HepG2 (cell line): ENCODE results near the gene TPX2. TPM values are rescaled to one million over a fixed set of nuclear protein-coding genes. Genes with fewer than 3 reads are reported as not detected.

Experiments
- AGO2 ChIP-seq: fragments of 200-400 bp; formaldehyde crosslinking; optimal IDR thresholded peaks from 2 replicates; pipeline ENCODE3; 2017; ENCODE audit warnings: mild to moderate bottlenecking, low read depth, low read length, moderate library complexity
- CBX1 ChIP-seq: IDR thresholded peaks from one replicate; pipeline ENCODE4 v1.6.1; 2016; ENCODE audit warnings: antibody characterized with exemption, low read depth
- CCDC6 ChIP-seq: sonication (generic); formaldehyde crosslinking; IDR thresholded peaks from 2 replicates; pipeline ENCODE4 v1.8.1; 2022; ENCODE audit warnings: mild to moderate bottlenecking, missing genetic modification reagents, moderate library complexity
- FOXA1 ChIP-seq, 2 experiments: fragments of 450-650 bp in 1 of 2; sonication (generic) in 1 of 2; formaldehyde crosslinking in 1 of 2; IDR thresholded peaks; 2 replicates each; pipeline versions ENCODE4 v1.4.0 to v1.6.1; 2016 to 2020; ENCODE audit warnings: missing genetic modification reagents in 1 of 2
- KLF12 ChIP-seq: sonication (generic); formaldehyde crosslinking; IDR thresholded peaks from 2 replicates; pipeline ENCODE4 v1.4.0; 2020; ENCODE audit warnings: missing genetic modification reagents, borderline replicate concordance
- MEIS1 ChIP-seq: sonication (generic); formaldehyde crosslinking; IDR thresholded peaks from 2 replicates; pipeline ENCODE4 v1.9.0; 2021; ENCODE audit warnings: mild to moderate bottlenecking, missing genetic modification reagents, moderate library complexity, borderline replicate concordance
- MXI1 ChIP-seq: IDR thresholded peaks from 3 replicates; pipeline ENCODE4 v1.6.1; 2012; ENCODE audit warnings: low read depth, low read length, inconsistent platforms, borderline replicate concordance
- NFE2L1 ChIP-seq: sonication (generic); formaldehyde crosslinking; IDR thresholded peaks from 2 replicates; pipeline ENCODE4 v1.4.0; 2020; ENCODE audit warnings: missing genetic modification reagents, mild to moderate bottlenecking, borderline replicate concordance
- NR2F1 ChIP-seq, 2 experiments: fragments of 450-650 bp in 1 of 2; formaldehyde crosslinking in 1 of 2; IDR thresholded peaks; 2 replicates each; pipeline versions ENCODE4 v1.5.0 to v1.6.1; 2016 to 2020; ENCODE audit warnings: mild to moderate bottlenecking in 1 of 2, missing compliant biosample characterization in 1 of 2, missing genetic modification reagents in 1 of 2, moderate library complexity in 1 of 2
- RBFOX2 ChIP-seq: fragments of 200-400 bp; formaldehyde crosslinking; IDR thresholded peaks from 2 replicates; pipeline ENCODE4 v1.6.1; 2017; ENCODE audit warnings: low read depth, mild to moderate bottlenecking, low read length
- ZNF260 ChIP-seq: sonication (generic); formaldehyde crosslinking; IDR thresholded peaks from 2 replicates; pipeline ENCODE4 v1.4.0; 2020; ENCODE audit warnings: missing genetic modification reagents, low read depth, mild to moderate bottlenecking, borderline replicate concordance
- ZNF564 ChIP-seq: sonication (generic); formaldehyde crosslinking; IDR thresholded peaks from 2 replicates; pipeline ENCODE4 v1.8.1; 2023; ENCODE audit warnings: mild to moderate bottlenecking, missing genetic modification reagents
- polyA plus RNA-seq, 8 experiments: library from polyadenylated mRNA; depleted of rRNA in 3 of 8; stranded (reverse) in 7 of 8; unstranded in 1 of 8; fragments of >200 nt; fragmentation: Illumina TruSeq in 4 of 8; extraction: Trizol in 4 of 8; gene quantifications; 2 replicates each; pipeline versions ENCODE4 v1.2.1 to v1.2.3, GENCODE V29; 2011 to 2016; ENCODE audit warnings: low read depth in 4 of 8, missing spikeins in 1 of 8, mixed read lengths in 1 of 8; ENCODE audit not compliant: insufficient read depth in 1 of 8
- total RNA-seq, 5 experiments: library from RNA; depleted of rRNA; stranded (reverse); fragments of >200 nt; fragmentation: Illumina TruSeq; extraction: Trizol; gene quantifications; 2 replicates each; pipeline ENCODE4 v1.2.3, GENCODE V29; 2016; ENCODE audit warnings: low read depth in 1 of 5
- TF ChIP-seq, protein P1 (sequence below): sonication (generic); formaldehyde crosslinking; IDR thresholded peaks from 2 replicates; pipeline ENCODE4 v1.5.0; 2020; ENCODE audit warnings: mild to moderate bottlenecking, missing genetic modification reagents
- TF ChIP-seq, protein P2 (sequence below): sonication (generic); formaldehyde crosslinking; IDR thresholded peaks from 2 replicates; pipeline ENCODE4 v1.5.0; 2020; ENCODE audit warnings: mild to moderate bottlenecking, missing genetic modification reagents, borderline replicate concordance
- TF ChIP-seq, protein P3 (sequence below): sonication (generic); formaldehyde crosslinking; IDR thresholded peaks from 2 replicates; pipeline ENCODE4 v1.5.0; 2020; ENCODE audit warnings: mild to moderate bottlenecking, missing genetic modification reagents
- TF ChIP-seq, protein P4 (sequence below): sonication (generic); formaldehyde crosslinking; IDR thresholded peaks from 2 replicates; pipeline ENCODE4 v1.5.0; 2020; ENCODE audit warnings: mild to moderate bottlenecking, missing genetic modification reagents
- TF ChIP-seq, protein P5 (sequence below): sonication (generic); formaldehyde crosslinking; IDR thresholded peaks from 2 replicates; pipeline ENCODE4 v1.8.0; 2022; ENCODE audit warnings: mild to moderate bottlenecking, missing genetic modification reagents, borderline replicate concordance

TPX2 gene
- total and polyA plus RNA-seq, 2 of the 13 experiments (the other 11 are each of a cell fraction or from before 2014, with no cell fraction given): 34.3 to 124 TPM

DNA sequence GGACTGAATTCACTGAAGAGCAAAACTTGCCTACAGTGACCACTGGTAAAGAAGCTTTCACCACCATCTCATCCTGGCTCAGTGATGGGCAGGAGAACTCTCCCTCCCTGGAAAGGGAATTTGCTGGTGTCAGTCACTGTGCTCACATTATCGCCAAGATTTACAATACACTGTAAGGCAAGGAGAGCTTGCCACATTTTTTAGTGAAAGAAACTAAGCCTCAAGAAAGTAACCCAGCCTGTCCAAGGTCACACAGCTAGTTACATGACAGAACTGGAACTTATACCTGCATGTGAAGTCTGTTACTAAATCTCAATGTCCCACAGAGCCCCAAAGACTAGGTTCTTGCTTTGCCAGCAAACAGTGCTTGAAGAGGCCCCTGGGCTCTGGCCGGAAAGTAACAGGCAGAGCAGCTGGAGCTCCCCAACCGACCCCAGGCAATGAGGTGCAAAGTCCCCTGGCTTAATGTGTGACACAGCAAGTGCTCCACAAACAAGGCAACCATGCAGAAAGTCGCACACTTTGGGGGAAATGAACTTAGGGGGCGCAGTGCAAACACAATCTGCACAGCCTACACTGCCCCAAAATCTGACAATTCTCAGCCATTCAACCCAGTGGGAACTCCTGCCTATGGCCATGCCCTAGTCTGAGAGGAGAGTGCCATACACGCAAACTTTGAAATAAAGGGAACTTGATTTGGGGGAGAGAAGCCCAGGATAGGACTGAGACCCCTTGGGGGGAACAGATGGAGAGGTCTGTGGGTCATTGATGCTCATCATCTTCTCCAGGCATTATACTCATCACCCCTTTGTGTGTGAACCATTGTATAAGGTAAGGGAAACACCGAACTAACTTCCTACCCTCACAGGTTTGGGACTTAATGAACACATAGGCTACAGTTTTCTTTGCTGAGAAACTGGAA, 18.3 kb upstream of the TPX2 start (continued):
- TF ChIP-seq CBX1: peak; percentile 85
- TF ChIP-seq ZNF564 (CRISPR knock-in tag): peak; percentile 93
- peak; percentile 45 for TF ChIP-seq RBFOX2
- TF ChIP-seq CCDC6 (CRISPR knock-in tag): peak; percentile 64; the same call in 1 of the 2 replicates
- TF ChIP-seq, protein P1, sequence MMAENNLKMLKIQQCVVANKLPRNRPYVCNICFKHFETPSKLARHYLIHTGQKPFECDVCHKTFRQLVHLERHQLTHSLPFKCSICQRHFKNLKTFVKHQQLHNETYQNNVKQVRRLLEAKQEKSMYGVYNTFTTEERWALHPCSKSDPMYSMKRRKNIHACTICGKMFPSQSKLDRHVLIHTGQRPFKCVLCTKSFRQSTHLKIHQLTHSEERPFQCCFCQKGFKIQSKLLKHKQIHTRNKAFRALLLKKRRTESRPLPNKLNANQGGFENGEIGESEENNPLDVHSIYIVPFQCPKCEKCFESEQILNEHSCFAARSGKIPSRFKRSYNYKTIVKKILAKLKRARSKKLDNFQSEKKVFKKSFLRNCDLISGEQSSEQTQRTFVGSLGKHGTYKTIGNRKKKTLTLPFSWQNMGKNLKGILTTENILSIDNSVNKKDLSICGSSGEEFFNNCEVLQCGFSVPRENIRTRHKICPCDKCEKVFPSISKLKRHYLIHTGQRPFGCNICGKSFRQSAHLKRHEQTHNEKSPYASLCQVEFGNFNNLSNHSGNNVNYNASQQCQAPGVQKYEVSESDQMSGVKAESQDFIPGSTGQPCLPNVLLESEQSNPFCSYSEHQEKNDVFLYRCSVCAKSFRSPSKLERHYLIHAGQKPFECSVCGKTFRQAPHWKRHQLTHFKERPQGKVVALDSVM (CRISPR knock-in tag): no peak; the same call in 1 of the 2 replicates
- TF ChIP-seq, protein P2, sequence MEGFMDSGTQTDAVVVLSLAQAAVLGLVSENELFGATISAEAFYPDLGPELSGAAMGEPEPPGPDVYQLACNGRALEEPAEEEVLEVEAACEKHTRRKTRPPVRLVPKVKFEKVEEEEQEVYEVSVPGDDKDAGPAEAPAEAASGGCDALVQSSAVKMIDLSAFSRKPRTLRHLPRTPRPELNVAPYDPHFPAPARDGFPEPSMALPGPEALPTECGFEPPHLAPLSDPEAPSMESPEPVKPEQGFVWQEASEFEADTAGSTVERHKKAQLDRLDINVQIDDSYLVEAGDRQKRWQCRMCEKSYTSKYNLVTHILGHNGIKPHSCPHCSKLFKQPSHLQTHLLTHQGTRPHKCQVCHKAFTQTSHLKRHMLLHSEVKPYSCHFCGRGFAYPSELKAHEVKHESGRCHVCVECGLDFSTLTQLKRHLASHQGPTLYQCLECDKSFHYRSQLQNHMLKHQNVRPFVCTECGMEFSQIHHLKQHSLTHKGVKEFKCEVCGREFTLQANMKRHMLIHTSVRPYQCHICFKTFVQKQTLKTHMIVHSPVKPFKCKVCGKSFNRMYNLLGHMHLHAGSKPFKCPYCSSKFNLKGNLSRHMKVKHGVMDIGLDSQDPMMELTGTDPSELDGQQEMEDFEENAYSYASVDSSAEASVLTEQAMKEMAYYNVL (CRISPR knock-in tag): peak; percentile 80
- TF ChIP-seq KLF12 (CRISPR knock-in tag): no peak
- TF ChIP-seq, protein P3, sequence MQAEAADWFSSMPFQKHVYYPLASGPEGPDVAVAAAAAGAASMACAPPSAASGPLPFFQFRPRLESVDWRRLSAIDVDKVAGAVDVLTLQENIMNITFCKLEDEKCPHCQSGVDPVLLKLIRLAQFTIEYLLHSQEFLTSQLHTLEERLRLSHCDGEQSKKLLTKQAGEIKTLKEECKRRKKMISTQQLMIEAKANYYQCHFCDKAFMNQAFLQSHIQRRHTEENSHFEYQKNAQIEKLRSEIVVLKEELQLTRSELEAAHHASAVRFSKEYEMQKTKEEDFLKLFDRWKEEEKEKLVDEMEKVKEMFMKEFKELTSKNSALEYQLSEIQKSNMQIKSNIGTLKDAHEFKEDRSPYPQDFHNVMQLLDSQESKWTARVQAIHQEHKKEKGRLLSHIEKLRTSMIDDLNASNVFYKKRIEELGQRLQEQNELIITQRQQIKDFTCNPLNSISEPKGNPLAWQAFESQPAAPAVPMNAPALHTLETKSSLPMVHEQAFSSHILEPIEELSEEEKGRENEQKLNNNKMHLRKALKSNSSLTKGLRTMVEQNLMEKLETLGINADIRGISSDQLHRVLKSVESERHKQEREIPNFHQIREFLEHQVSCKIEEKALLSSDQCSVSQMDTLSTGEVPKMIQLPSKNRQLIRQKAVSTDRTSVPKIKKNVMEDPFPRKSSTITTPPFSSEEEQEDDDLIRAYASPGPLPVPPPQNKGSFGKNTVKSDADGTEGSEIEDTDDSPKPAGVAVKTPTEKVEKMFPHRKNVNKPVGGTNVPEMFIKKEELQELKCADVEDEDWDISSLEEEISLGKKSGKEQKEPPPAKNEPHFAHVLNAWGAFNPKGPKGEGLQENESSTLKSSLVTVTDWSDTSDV: 0 out of 2 replicates have a peak, but pooled peaks have one; percentile 83
- TF ChIP-seq, protein P4, sequence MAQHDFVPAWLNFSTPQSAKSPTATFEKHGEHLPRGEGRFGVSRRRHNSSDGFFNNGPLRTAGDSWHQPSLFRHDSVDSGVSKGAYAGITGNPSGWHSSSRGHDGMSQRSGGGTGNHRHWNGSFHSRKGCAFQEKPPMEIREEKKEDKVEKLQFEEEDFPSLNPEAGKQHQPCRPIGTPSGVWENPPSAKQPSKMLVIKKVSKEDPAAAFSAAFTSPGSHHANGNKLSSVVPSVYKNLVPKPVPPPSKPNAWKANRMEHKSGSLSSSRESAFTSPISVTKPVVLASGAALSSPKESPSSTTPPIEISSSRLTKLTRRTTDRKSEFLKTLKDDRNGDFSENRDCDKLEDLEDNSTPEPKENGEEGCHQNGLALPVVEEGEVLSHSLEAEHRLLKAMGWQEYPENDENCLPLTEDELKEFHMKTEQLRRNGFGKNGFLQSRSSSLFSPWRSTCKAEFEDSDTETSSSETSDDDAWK (CRISPR knock-in tag): no peak
- peak; percentile 86; the same call in 2 of the 3 replicates for TF ChIP-seq MXI1
- TF ChIP-seq, protein P5, sequence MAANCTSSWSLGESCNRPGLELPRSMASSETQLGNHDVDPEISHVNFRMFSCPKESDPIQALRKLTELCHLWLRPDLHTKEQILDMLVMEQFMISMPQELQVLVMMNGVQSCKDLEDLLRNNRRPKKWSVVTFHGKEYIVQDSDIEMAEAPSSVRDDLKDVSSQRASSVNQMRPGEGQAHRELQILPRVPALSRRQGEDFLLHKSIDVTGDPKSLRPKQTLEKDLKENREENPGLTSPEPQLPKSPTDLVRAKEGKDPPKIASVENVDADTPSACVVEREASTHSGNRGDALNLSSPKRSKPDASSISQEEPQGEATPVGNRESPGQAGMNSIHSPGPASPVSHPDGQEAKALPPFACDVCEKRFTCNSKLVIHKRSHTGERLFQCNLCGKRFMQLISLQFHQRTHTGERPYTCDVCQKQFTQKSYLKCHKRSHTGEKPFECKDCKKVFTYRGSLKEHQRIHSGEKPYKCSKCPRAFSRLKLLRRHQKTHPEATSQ (CRISPR knock-in tag): peak; percentile 56; the same call in 1 of the 2 replicates
- no peak for TF ChIP-seq FOXA1 (IDR thresholded peaks at IDR 0.05)
- peak; percentile 93 for TF ChIP-seq FOXA1 (CRISPR knock-in tag; IDR thresholded peaks at IDR 0.05)
- TF ChIP-seq ZNF260 (CRISPR knock-in tag): no peak
- TF ChIP-seq NFE2L1 (CRISPR knock-in tag): peak; percentile 79; the same call in 1 of the 2 replicates
- TF ChIP-seq AGO2: peak; percentile 13
- no peak; the same call in none of the 2 replicates for TF ChIP-seq MEIS1 (CRISPR knock-in tag)
- peak; percentile 36 to 47; a peak in 1 of 4 replicates for TF ChIP-seq NR2F1 (CRISPR knock-in tag; IDR thresholded peaks at IDR 0.05)
